ENCODE data around the gene ZG16.

DNA sequence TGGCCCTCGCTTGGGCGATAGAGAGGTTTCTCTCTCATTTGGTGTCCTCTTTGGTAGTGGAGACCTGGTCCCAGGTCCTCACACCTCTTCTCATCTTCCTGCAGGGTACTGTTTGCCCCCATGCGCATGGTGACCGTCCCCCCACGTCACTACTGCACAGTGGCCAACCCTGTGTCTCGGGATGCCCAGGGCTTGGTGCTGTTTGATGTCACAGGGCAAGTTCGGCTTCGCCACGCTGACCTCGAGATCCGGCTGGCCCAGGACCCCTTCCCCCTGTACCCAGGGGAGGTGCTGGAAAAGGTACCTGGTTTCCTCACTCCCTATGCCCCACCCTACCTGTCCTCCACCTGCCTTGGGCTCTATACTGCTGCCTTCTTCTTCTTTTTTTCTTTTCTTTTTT, 52.7 kb downstream of the ZG16 start:
- no peak for TF ChIP-seq POLR2AphosphoS5 (IDR thresholded peaks at IDR 0.05; ENCODE audit: low read depth, low read length)
- TF ChIP-seq, protein P1, sequence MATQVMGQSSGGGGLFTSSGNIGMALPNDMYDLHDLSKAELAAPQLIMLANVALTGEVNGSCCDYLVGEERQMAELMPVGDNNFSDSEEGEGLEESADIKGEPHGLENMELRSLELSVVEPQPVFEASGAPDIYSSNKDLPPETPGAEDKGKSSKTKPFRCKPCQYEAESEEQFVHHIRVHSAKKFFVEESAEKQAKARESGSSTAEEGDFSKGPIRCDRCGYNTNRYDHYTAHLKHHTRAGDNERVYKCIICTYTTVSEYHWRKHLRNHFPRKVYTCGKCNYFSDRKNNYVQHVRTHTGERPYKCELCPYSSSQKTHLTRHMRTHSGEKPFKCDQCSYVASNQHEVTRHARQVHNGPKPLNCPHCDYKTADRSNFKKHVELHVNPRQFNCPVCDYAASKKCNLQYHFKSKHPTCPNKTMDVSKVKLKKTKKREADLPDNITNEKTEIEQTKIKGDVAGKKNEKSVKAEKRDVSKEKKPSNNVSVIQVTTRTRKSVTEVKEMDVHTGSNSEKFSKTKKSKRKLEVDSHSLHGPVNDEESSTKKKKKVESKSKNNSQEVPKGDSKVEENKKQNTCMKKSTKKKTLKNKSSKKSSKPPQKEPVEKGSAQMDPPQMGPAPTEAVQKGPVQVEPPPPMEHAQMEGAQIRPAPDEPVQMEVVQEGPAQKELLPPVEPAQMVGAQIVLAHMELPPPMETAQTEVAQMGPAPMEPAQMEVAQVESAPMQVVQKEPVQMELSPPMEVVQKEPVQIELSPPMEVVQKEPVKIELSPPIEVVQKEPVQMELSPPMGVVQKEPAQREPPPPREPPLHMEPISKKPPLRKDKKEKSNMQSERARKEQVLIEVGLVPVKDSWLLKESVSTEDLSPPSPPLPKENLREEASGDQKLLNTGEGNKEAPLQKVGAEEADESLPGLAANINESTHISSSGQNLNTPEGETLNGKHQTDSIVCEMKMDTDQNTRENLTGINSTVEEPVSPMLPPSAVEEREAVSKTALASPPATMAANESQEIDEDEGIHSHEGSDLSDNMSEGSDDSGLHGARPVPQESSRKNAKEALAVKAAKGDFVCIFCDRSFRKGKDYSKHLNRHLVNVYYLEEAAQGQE (IDR thresholded peaks at IDR 0.05; ENCODE audit: insufficient read depth in 1 of 2, low read depth in 2 of 2, low read length in 2 of 2), result no peak
- TF ChIP-seq TAF1 (IDR thresholded peaks at IDR 0.05; ENCODE audit: borderline replicate concordance, insufficient read depth, low read length), result no peak
